Endothelial cell (in vitro differentiated cells): ENCODE results near the gene PNMT. TPM values are rescaled to one million over a fixed set of nuclear protein-coding genes. Genes with fewer than 3 reads are reported as not detected.

Experiments used
- DNase-seq: peaks from one replicate; pipeline ENCODE4 v3.0.0; 2021; ENCODE audit warnings: low spot score
- H3K27ac Mint-ChIP-seq: one replicate; pipeline ENCODE4 v1.8.0; 2021; ENCODE audit warnings: mixed read lengths, inconsistent platforms; ENCODE audit not compliant: unreplicated experiment
- H3K27me3 Mint-ChIP-seq: one replicate; pipeline ENCODE4 v1.8.0; 2021; ENCODE audit warnings: mild to moderate bottlenecking, moderate library complexity, mixed read lengths, inconsistent platforms; ENCODE audit not compliant: unreplicated experiment
- H3K36me3 Mint-ChIP-seq: one replicate; pipeline ENCODE4 v1.8.0; 2021; ENCODE audit warnings: mild to moderate bottlenecking, low read depth, mixed read lengths, inconsistent platforms; ENCODE audit not compliant: unreplicated experiment
- H3K4me1 Mint-ChIP-seq: one replicate; pipeline ENCODE4 v1.8.0; 2021; ENCODE audit warnings: mild to moderate bottlenecking, mixed read lengths, inconsistent platforms; ENCODE audit not compliant: unreplicated experiment
- H3K4me3 Mint-ChIP-seq: one replicate; pipeline ENCODE4 v1.8.0; 2021; ENCODE audit warnings: mild to moderate bottlenecking, mixed read lengths, inconsistent platforms; ENCODE audit not compliant: unreplicated experiment
- H3K9me3 Mint-ChIP-seq: one replicate; pipeline ENCODE4 v1.8.0; 2021; ENCODE audit warnings: mixed read lengths, inconsistent platforms; ENCODE audit not compliant: unreplicated experiment
- CTCF ChIP-seq: fragments of 200-600 bp; sonication (generic); IDR thresholded peaks from one replicate; pipeline ENCODE4 v1.5.0; 2021; ENCODE audit warnings: antibody characterized with exemption; ENCODE audit not compliant: unreplicated experiment
- total RNA-seq: library from RNA; stranded (reverse); fragmentation: NEBNext Ultra II Directional; extraction: Animal tissue kit (Norgen Biotek cat#: 25700); gene quantifications from one replicate; pipeline ENCODE4 v1.2.1, GENCODE V29; 2021; ENCODE audit not compliant: unreplicated experiment

PNMT gene
- total RNA-seq, 1 donor from 2014 or later, result not detected

GRCh38 chr17:39634384-39634871, 33.8 kb upstream of the PNMT start:
- H3K27ac Mint-ChIP-seq, result no peak overlapping the region
- TF ChIP-seq CTCF, result peak; percentile 77
- H3K4me1 Mint-ChIP-seq, result peaks cover 30% of the 10 kb centered on the region
- DNase-seq, result no peak
- peaks cover 19% of the 10 kb centered on the region for H3K36me3 Mint-ChIP-seq
- no peaks in the 10 kb centered on the region for H3K9me3 Mint-ChIP-seq
- H3K27me3 Mint-ChIP-seq, result peaks cover 14% of the 10 kb centered on the region
- H3K4me3 Mint-ChIP-seq, result no peak overlapping the region

- H3K27me3 Mint-ChIP-seq, result peaks cover 11% of the 10 kb centered on the region
- H3K9me3 Mint-ChIP-seq, result no peaks in the 10 kb centered on the region
- H3K4me3 Mint-ChIP-seq, result no peak overlapping the region
- H3K36me3 Mint-ChIP-seq, result peaks cover 19% of the 10 kb centered on the region
- H3K27ac Mint-ChIP-seq, result no peak overlapping the region
- no peak for TF ChIP-seq CTCF
- peaks cover 36% of the 10 kb centered on the region for H3K4me1 Mint-ChIP-seq
- no peak for DNase-seq
These were observed 32.6 kb upstream of the PNMT start for GRCh38 chr17:39635614-39636176.

- TF ChIP-seq CTCF, result no peak
- no peak for DNase-seq
- Mint-ChIP-seq H3K9me3 (no peaks in the 10 kb centered on the region), H3K36me3 (peaks cover 19% of the 10 kb centered on the region), H3K4me1 (peaks cover 31% of the 10 kb centered on the region), H3K27ac (no peak overlapping the region), H3K27me3 (peaks cover 9% of the 10 kb centered on the region), H3K4me3 (peak overlapping the region; percentile 56)
These were observed 31.7 kb upstream of the PNMT start for GRCh38 chr17:39636587-39636926.

- TF ChIP-seq CTCF, result peak; percentile 21
- Mint-ChIP-seq H3K9me3 (no peaks in the 10 kb centered on the region), H3K4me3 (peak within 1 kb of the TSS; percentile 91), H3K27ac (peak within 1 kb of the TSS; percentile 53), H3K4me1 (peaks cover 30% of the 10 kb centered on the region), H3K36me3 (peaks cover 19% of the 10 kb centered on the region), H3K27me3 (peaks cover 11% of the 10 kb centered on the region)
- DNase-seq, result peak; percentile 90
These were observed 31.1 kb upstream of the PNMT start, which contains the start of gene STARD3 for GRCh38 chr17:39636927-39637736. Gene STARD3 (plus strand): TSS chr17:39637144. CDS start chr17:39653532, 16,388 bp downstream.

- TF ChIP-seq CTCF, result no peak
- peaks cover 35% of the 10 kb centered on the region for H3K4me1 Mint-ChIP-seq
- peak overlapping the region; percentile 43 for H3K27ac Mint-ChIP-seq
- H3K4me3 Mint-ChIP-seq, result peak overlapping the region; percentile 91
- no peaks in the 10 kb centered on the region for H3K9me3 Mint-ChIP-seq
- DNase-seq, result no peak
- H3K36me3 Mint-ChIP-seq, result peaks cover 19% of the 10 kb centered on the region
- H3K27me3 Mint-ChIP-seq, result peaks cover 12% of the 10 kb centered on the region
These were observed 29.9 kb upstream of the PNMT start for GRCh38 chr17:39638317-39638716.
